ENCODE data around the gene ARID1B. TPM values are rescaled to one million over a fixed set of nuclear protein-coding genes. Genes with fewer than 3 reads are reported as not detected.

The ARID1B gene
- total and polyA plus RNA-seq, 4 donors: 7.0 to 49.0 (median 24.2) TPM

DNA sequence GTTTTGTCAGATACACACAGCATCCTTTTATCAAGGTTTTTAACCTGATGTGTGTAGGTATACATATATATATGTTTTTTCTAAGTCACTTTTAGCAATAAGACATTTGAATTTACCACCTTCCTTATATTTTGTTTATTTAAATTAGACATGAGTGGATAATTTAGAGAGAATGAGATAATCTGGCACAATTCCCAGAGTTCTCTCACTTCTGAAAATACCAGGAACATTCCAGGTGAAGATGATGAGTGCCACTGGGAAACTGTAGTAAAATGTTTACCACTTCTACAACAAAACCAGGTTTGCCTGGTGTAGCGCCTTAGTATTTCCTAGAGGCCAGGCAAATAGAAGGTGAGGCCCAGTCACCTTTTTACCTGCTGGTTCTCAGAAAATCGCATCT is 356.7 kb downstream of the ARID1B start:
- DNase-seq (ENCODE audit: low spot score): no peak
- H3K4me3 ChIP-seq (ENCODE audit: low read depth in 1 of 3, low read length in 3 of 3): no peak overlapping the region
- H3K27me3 ChIP-seq (ENCODE audit: control insufficient read depth in 4 of 4, insufficient read depth in 4 of 4, low read length in 3 of 4): no peaks in the 10 kb centered on the region
- H3K4me1 ChIP-seq (ENCODE audit: control insufficient read depth in 4 of 4, insufficient read depth in 4 of 4, low read length in 3 of 4): peaks cover 0 to 6% (median 2%) of the 10 kb centered on the region in 4 donors
- no peak overlapping the region for H3K9ac ChIP-seq (ENCODE audit: low read depth in 1 of 2, low read length in 2 of 2)
- TF ChIP-seq, protein P1, sequence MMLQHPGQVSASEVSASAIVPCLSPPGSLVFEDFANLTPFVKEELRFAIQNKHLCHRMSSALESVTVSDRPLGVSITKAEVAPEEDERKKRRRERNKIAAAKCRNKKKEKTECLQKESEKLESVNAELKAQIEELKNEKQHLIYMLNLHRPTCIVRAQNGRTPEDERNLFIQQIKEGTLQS (IDR thresholded peaks at IDR 0.05): no peak
- TF ChIP-seq, protein P2, sequence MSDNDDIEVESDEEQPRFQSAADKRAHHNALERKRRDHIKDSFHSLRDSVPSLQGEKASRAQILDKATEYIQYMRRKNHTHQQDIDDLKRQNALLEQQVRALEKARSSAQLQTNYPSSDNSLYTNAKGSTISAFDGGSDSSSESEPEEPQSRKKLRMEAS (IDR thresholded peaks at IDR 0.05): no peak
- TF ChIP-seq JUND (IDR thresholded peaks at IDR 0.05) (no peak), RXRA (IDR thresholded peaks at IDR 0.05) (no peak), HNF4A (conservative IDR thresholded peaks at IDR 0.05) (no peak), YY1 (IDR thresholded peaks at IDR 0.05) (no peak)
- TF ChIP-seq, protein P3, sequence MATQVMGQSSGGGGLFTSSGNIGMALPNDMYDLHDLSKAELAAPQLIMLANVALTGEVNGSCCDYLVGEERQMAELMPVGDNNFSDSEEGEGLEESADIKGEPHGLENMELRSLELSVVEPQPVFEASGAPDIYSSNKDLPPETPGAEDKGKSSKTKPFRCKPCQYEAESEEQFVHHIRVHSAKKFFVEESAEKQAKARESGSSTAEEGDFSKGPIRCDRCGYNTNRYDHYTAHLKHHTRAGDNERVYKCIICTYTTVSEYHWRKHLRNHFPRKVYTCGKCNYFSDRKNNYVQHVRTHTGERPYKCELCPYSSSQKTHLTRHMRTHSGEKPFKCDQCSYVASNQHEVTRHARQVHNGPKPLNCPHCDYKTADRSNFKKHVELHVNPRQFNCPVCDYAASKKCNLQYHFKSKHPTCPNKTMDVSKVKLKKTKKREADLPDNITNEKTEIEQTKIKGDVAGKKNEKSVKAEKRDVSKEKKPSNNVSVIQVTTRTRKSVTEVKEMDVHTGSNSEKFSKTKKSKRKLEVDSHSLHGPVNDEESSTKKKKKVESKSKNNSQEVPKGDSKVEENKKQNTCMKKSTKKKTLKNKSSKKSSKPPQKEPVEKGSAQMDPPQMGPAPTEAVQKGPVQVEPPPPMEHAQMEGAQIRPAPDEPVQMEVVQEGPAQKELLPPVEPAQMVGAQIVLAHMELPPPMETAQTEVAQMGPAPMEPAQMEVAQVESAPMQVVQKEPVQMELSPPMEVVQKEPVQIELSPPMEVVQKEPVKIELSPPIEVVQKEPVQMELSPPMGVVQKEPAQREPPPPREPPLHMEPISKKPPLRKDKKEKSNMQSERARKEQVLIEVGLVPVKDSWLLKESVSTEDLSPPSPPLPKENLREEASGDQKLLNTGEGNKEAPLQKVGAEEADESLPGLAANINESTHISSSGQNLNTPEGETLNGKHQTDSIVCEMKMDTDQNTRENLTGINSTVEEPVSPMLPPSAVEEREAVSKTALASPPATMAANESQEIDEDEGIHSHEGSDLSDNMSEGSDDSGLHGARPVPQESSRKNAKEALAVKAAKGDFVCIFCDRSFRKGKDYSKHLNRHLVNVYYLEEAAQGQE (IDR thresholded peaks at IDR 0.05): no peak
- H3K9me3 ChIP-seq (ENCODE audit: control insufficient read depth in 4 of 4, low read length in 3 of 4): no peaks in the 10 kb centered on the region
- no peak overlapping the region for H3K27ac ChIP-seq (ENCODE audit: low read depth in 1 of 2, low read length in 2 of 2)
- WGBS: 93% methylated on average over 2 of the region's 2 CpGs
- peaks cover 4 to 18% (median 14%) of the 10 kb centered on the region in 4 donors for H3K36me3 ChIP-seq (ENCODE audit: control insufficient read depth in 4 of 4, insufficient read depth in 3 of 4, low read depth in 1 of 4, low read length in 3 of 4)

DNA sequence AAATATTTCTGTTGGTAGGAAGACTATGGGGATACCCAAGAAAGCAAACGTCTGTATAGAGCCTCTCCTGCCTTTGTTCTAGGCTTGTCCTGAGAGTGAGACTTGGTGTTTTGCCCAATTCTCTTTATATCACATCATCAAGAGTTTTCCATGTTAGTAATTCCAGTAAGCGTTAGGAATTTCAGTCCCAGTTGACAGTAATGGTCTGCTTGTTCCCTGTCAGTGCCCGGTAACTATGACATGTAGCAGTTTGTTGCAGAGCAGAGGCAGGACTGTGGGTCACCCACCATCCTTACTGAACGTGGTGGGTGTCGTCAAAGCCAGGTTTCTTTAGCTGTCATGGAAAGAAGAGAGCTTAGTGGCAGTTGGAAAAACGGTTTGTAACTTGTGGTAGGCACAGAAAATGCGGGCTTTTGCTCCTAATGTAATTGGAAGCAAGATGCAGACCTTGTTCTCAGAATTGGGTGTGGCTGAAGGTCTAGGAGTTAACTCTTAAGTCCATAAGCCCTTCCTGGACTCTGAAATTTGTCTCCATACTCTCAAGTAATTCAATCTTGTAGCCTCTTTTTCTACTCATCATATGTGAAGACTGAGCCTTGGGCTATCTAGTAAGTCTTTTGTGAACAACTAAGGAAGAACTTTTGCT is 357.3 kb downstream of the ARID1B start:
- Histone ChIP-seq H3K9me3 (ENCODE audit: control insufficient read depth in 4 of 4, low read length in 3 of 4) (no peaks in the 10 kb centered on the region), H3K27ac (ENCODE audit: low read depth in 1 of 2, low read length in 2 of 2) (no peak overlapping the region), H3K27me3 (ENCODE audit: control insufficient read depth in 4 of 4, insufficient read depth in 4 of 4, low read length in 3 of 4) (no peaks in the 10 kb centered on the region), H3K36me3 (ENCODE audit: control insufficient read depth in 4 of 4, insufficient read depth in 3 of 4, low read depth in 1 of 4, low read length in 3 of 4) (peaks cover 4 to 18% (median 14%) of the 10 kb centered on the region in 4 donors), H3K4me3 (ENCODE audit: low read depth in 1 of 3, low read length in 3 of 3) (no peak overlapping the region), H3K4me1 (ENCODE audit: control insufficient read depth in 4 of 4, insufficient read depth in 4 of 4, low read length in 3 of 4) (peaks cover 0 to 6% (median 2%) of the 10 kb centered on the region in 4 donors), H3K9ac (ENCODE audit: low read depth in 1 of 2, low read length in 2 of 2) (no peak overlapping the region)
- 87% methylated on average over 7 of the region's 7 CpGs for WGBS
- no peak for DNase-seq (ENCODE audit: low spot score)
- no peak for TF ChIP-seq RXRA (IDR thresholded peaks at IDR 0.05)
- TF ChIP-seq HNF4A (conservative IDR thresholded peaks at IDR 0.05): no peak
- TF ChIP-seq RAD21 (IDR thresholded peaks at IDR 0.05): no peak
- TF ChIP-seq, protein P2 (IDR thresholded peaks at IDR 0.05): no peak
- TF ChIP-seq SP1 (IDR thresholded peaks at IDR 0.05): no peak
- TF ChIP-seq HNF4G (IDR thresholded peaks at IDR 0.05): no peak

DNA sequence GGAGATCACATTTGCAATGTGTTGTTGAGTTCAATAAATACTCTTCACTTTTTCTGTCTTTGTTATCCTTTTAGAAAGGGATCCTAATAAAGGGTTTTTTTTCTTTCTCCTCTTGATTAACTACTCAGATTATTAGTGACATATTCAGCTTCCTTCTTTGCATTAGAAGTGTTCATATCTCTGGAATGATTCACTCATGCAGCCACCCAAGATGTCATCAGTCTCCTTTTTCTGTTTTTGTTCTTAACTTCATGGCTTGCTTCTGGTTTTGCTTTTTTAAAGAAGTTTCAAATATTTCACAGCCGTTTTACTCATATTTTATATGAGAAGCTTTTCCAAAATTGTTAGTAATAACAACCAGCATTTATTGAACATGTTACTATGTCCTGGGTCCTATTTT is 358.5 kb downstream of the ARID1B start:
- no peaks in the 10 kb centered on the region for H3K27me3 ChIP-seq (ENCODE audit: control insufficient read depth in 4 of 4, insufficient read depth in 4 of 4, low read length in 3 of 4)
- peaks cover 4 to 18% (median 15%) of the 10 kb centered on the region in 4 donors for H3K36me3 ChIP-seq (ENCODE audit: control insufficient read depth in 4 of 4, insufficient read depth in 3 of 4, low read depth in 1 of 4, low read length in 3 of 4)
- no peak overlapping the region for H3K4me3 ChIP-seq (ENCODE audit: low read depth in 1 of 3, low read length in 3 of 3)
- WGBS: 94% methylated on average over 1 of the region's 1 CpG
- no peak overlapping the region for H3K9ac ChIP-seq (ENCODE audit: low read depth in 1 of 2, low read length in 2 of 2)
- no peak for DNase-seq (ENCODE audit: low spot score)
- TF ChIP-seq SP1 (IDR thresholded peaks at IDR 0.05) (no peak), FOXA1 (IDR thresholded peaks at IDR 0.05) (no peak), HNF4A (conservative IDR thresholded peaks at IDR 0.05) (no peak), YY1 (IDR thresholded peaks at IDR 0.05) (no peak)
- TF ChIP-seq, protein P3 (IDR thresholded peaks at IDR 0.05): no peak
- TF ChIP-seq, protein P4, sequence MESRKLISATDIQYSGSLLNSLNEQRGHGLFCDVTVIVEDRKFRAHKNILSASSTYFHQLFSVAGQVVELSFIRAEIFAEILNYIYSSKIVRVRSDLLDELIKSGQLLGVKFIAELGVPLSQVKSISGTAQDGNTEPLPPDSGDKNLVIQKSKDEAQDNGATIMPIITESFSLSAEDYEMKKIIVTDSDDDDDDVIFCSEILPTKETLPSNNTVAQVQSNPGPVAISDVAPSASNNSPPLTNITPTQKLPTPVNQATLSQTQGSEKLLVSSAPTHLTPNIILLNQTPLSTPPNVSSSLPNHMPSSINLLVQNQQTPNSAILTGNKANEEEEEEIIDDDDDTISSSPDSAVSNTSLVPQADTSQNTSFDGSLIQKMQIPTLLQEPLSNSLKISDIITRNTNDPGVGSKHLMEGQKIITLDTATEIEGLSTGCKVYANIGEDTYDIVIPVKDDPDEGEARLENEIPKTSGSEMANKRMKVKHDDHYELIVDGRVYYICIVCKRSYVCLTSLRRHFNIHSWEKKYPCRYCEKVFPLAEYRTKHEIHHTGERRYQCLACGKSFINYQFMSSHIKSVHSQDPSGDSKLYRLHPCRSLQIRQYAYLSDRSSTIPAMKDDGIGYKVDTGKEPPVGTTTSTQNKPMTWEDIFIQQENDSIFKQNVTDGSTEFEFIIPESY (IDR thresholded peaks at IDR 0.05): no peak
- H3K9me3 ChIP-seq (ENCODE audit: control insufficient read depth in 4 of 4, low read length in 3 of 4): no peaks in the 10 kb centered on the region
- H3K4me1 ChIP-seq (ENCODE audit: control insufficient read depth in 4 of 4, insufficient read depth in 4 of 4, low read length in 3 of 4): peaks cover 0 to 6% (median 2%) of the 10 kb centered on the region in 4 donors
- H3K27ac ChIP-seq (ENCODE audit: low read depth in 1 of 2, low read length in 2 of 2): no peak overlapping the region

All from liver (tissue), 9 donors.